ENCODE data around the gene CELSR1. TPM values are rescaled to one million over a fixed set of nuclear protein-coding genes. Genes with fewer than 3 reads are reported as not detected.
A peak's percentile ranks its signal among the peaks of the same experiment; 100 is the strongest.

CELSR1 gene
- polyA plus RNA-seq, 1 donor = 2.4 TPM

DNA sequence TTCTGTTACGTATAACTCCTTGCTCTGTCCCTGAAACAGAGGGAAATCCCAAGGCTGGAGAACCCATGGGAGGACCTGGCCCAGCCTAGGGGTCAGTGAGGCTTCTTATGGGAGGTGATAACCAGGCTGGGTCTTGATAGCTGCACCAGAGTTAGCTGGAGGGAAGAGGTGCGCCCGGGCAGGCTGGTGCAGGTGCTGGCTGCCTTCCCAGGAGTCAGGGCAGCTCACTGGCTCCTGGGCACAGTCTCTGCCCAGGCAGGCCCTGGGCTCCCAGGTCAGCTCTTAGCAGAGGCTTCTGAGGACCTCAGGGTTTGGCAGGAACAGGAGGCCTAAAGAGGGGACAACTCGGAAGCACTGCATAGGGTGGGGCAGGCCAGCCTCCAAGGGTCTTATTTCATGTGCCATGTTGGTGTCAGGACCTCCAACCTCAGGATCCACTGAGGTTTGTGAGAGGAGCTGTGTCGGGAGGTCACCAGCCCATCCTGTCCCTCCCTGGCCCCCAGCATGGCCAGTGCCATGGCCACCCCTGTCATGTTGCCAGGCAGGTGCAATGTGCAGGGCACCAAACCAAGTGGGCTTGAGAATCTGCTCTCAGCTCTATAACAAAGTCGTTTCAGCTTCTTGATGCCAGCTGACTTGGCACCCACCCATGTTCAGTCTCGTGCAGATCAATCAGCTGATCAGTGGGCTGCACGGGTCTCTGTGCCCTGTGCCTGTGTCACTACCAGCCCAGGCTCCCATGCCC lies 20.5 kb upstream of the CELSR1 start:
- DNase-seq (ENCODE audit: low read depth) = no peak

DNA sequence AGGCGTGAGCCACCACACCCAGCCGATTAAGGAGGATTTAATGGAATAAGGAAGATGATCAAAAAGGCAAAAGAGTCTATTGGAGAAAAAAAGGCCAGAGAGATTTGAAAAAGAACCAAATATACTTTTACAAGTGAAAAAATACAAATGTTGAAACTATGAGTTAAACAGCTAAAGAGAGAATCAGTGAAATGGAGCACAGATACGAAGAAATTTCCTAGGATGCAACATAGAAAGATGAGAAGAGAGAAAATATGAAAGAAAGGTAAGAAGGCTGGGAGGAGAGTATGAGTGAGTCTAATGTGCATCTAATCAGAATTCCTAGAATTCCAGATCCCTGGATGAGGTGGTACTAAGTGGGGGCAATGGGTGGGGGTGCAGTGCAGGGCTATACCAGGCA lies 19.4 kb upstream of the CELSR1 start:
- no peak for DNase-seq (ENCODE audit: low read depth)

DNA sequence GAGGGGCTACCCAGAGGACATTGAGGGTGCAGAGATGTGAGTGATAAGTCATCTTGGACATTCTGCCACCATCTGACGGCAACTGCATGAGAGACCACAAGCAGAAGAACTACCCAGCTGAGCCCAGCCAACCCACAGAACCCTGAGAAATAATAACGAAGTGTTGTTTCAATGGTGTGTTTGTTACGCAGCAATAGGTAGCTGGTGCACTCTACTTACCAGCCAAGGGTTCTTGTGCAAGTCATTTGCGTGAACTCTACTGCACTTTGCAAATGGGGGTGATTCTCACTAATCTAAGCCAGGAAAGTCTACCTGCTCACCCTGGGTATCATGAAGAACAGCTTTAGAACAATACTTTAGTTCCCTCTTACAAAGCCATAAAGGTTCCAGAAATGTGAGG lies 15.8 kb upstream of the CELSR1 start:
- no peak for DNase-seq (ENCODE audit: low read depth)

DNA sequence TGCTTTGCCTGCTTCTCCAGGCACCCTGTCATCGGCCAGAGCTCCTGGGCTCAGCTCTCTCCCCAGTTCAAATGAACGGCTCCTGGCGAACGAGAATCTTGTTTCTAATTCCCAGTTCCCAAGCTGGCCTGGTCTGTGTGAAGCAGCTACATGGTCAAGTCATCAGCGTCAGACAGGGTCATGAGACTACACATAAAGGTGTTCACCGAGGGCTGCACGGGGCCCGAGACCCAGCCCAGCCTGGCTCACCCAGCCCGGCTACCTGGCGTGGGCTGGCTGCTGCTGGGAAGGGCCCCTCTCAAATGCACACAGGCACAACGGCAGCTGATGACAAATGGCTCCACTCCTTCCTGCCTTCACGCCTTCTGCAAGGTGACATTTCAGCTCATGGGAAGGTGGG lies 14.6 kb upstream of the CELSR1 start:
- no peak for DNase-seq (ENCODE audit: low read depth)

DNA sequence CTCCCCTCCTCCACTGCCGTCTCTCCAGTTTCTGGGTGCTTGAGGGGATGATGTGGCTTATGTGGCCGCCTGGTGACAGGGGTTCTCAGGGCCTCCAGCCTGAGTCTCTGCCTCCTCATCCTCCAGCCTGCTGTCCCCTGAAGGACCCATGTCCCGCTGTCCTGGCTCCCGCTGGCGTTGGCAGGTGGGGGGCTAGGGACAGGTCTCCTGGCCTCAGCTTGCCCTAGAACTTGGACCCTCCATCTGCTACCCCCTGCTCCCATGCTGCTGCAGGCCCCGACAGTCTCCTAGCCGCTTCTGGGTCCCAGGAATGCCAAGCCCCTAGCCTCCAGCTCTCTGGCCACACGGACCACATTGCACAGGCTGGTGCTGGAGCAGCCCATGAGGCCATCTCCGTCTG lies 13.9 kb upstream of the CELSR1 start:
- no peak for DNase-seq (ENCODE audit: low read depth)

DNA sequence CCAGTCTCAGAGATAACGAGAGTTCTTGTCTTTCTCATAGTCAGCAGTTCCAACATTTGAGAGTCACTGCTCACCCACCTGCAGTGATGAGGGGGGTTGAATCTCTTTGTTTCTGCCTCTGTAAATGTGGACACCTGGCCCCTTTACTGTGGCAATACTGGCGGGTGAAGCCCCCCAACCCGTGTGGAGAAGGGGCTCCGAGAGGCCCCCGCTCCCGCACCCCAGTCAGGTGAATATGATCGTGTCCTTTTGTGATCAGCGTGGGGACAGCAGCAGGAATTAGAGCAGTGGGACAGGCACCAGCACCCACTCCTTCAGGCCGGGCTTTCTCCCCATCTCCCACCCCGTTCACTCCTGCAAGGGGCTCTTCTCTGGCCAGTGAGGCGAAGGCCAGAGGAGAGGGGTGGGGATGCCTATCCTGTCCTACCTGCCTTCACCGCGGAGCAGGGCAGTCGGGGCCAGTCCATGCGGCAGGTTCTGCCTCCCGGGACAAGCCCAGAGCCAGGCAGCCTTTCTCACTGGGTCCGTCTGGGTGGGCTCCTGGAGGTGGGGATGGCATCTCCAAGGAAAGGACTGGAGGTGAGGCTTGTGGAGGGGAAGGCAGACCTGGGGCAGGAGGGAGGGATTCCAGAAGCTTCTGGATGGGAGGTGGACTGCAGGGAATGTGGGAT lies 12.7 kb upstream of the CELSR1 start:
- no peak for DNase-seq (ENCODE audit: low read depth)

DNA sequence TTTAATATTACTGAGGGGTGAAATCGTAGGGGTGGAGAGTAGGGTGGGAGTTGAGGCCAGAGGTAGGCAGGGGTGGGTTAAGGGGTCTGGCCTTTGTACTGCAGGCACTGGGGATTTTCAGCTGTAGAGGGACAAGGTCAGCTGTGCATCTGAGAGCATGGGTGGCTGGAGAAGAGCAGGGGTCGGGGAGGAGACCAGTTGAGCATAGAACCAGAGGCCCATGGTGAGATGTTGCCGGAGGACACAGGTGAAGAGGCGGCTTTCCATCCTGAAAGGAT lies 12.1 kb upstream of the CELSR1 start:
- no peak for DNase-seq (ENCODE audit: low read depth)

DNA sequence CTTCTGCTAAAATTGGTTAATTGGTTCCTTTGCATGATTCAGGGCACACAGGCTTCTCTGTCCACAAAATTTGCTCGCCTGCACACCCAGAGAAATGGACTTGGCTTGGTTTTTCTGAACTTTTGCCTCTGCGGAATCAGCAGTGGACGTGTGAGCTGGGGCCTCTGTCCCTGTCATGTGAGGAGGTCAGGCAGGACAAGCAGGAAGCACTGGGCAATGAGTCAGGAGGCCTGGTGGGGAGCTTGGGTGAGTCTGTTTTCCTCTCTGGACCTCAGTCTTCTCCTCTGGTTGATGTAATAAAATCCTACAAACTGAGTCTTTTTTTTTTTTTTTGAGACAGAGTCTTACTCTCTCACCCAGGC lies 10.4 kb upstream of the CELSR1 start:
- peak; percentile 59 for DNase-seq (ENCODE audit: low read depth)

DNA sequence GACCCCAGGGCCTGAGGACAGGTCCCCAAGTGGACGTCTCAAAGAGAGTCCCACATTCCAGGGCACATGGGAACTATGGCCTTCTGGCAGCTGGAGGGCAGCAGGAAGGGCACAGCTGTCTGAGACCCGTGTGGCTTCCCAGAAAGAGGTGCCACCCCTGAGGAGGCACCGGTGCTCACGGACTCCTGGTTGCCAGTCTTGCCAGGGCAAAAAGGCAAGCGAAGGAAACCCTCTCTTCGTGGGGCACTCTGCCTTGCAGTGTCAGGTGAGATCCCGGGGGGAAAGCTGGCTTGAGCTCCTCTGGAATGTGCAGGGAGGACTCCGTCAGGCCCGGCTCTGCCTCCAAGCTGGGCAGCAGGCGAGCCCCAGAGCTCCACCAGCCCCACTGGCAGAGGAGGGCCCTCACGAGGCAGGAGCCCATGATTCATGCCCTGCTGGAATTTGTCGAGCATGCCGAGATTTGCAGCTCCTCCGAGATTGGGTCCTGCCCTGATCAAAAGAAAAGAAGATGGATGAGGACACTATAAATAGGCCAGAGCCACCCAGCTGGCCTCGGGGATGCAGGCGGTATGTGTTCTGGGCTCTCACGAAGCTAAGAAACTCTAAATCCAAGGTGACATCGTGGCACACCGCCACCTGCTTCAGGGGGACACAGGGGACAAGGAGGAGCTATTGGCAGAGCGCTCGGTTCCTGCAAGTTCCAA lies 9.9 kb upstream of the CELSR1 start:
- no peak for DNase-seq (ENCODE audit: low read depth)

DNA sequence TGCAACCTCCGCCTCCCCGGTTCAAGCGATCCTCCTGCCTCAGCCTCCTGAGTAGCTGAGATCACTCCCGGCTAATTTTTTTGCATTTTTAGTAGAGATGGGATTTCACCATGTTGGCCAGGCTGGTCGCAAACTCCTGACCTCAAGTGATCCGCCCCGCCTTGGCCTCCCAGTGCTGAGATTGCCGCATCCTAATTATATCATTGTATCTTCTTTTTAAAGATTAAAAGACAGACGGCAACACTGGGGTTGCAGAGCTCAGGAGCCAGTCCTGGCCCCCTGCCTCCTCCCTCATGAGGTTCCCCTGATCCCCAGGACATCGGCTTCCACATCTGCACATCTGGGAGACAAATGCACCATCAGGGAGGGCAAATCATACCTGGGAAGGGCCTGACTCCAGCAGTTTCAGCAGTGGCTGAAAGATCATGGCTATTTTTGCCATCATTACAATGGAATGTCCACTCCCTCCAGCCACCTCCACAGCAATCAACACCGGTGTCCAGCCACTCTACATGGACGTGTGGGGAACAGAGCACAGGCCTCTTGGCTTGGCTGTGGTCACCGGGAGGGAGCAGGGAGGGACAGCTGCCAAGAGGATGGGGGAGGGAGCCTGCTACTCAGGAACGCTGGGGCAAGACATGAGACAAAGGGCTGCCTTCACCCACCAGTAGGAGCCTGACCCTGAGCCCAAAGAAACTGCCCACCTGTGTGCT lies 9.2 kb upstream of the CELSR1 start:
- DNase-seq (ENCODE audit: low read depth) = no peak

DNA sequence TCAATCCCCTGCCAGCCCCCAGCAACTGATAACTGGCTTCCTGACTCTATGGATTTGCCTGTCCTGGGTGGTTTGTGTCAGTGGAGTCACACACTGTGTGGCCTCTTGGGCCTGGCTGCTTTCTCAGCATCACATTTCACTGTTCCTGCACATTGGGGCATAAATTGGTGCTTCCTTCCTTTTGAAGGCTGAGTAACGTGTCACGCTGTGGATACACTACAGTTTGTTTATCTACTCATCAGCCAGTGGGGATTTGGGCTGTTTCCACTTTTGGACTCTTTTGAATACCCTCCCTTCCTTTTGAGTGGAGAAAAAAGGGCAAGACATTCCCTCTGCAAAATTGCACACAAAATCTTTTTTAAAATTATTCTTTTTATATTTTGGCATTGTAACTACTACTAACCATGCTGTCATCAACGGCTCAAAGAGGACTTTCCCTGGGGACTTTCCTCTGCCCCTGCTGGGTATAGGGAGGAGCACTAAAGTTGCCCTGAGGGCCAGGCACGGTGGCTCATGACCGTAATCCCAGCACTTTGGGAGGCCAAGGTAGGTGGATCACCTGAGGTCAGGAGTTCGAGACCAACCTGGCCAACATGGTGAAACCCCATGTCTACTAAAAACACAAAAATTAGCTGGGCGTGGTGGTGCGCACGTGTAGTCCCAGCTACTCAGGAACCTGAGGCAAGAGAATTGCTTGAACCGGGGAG lies 7.8 kb upstream of the CELSR1 start:
- DNase-seq (ENCODE audit: low read depth) = no peak

DNA sequence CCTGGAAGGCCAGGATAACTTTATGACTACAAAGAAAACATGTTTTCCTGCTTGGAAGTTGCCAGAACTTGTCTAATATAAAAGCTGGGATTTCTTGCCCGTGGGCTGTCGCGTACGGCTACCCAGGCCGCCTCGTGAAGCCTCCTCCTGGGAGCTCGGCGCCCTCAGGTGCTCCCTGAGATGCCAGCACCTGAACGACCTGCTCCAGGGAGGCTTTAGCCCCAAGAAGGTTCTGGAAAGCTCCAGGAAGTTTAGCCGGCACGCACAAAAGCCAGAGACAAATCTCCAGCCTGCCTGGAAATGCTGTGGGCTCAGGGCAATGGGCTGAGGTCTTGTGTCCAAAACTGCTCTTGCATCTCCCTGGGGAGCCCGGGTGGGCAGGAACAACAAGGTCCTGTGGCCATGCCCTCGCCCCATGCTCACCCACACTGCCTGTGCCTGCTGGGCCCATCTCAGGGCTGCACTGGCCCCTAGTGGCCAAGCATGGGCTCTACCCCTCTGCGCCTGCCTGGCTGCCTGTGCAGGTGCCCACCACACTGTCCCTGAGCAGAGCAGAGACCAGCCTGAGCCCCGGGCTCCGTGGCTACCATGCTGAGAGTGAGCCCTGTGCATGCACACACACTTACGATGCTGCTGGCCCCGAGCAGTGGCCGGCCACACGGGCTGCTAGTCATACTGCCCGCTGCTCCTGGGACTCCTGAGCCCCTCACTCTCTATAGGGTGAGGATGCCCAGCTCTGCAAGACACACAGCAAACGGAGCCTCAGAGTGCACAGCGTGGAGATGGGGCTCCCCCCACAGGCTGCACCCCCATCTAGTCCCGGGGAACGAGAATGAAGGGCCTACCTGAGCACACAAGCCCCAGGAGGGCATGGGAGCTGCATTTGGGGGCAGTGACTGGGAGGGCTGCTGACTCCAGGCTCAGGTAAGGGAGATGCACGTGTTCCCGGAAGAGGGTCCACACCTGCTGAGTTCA lies 4.9 kb upstream of the CELSR1 start:
- no peak for DNase-seq (ENCODE audit: low read depth)

DNA sequence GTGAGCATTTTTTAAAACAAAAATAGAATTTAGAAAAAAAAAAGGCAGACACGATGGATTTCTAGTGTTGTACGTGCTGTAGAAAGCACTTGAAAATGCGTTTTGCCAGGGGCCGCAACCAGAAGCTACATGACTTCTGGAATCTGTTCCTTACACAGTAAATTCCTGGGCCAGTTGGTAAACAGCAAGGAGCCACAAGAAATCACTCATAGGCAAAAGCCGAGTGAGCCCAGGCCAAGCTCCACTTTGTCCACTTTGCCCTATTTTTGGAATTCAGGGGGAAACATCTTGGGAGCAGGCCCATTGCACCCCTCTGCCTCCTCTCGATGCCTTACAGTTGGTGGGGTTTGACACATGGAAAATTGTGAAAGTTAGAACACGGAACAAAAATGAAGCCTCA lies 4.1 kb upstream of the CELSR1 start:
- DNase-seq (ENCODE audit: low read depth) = no peak

DNA sequence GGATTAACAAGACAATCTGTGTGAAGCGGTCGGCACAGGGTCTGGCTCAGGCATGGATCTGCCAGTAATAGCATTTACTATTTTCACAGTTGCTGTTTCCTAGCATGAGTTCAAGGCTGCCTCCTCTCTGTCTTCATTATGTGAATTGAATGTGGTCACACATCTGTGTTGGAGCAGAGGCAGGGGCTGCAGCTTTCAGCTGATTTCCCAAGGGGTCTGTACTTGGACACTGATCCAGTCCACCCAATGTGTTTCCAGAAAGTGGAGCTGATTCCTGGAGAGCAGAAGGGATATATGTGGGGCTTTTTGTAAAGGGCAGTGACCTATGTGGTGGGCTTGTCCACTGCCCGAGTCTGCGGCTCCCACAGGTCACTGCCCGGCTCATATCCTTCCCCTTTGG lies 3.5 kb upstream of the CELSR1 start:
- no peak for DNase-seq (ENCODE audit: low read depth)

DNA sequence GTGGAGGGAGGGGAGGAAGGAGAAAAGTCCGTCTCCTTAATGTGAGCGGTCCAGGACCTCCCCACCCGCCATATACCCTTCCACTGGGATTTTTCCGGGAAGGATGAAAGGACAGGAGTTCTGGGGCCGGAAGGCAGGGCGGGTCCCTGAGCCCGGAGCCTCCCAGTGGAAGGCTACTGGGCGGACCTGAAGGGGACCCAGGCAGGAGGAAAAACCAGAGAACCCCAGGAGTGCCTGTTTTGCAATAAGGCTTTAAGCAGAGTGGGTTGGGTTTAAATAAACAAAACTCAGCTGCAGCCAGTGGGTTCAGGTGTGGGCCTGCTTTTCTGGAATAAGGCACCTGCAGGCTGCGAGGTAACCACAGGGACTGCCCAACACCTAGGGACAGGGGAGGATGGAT lies 1.7 kb upstream of the CELSR1 start:
- DNase-seq (ENCODE audit: low read depth) = no peak

DNA sequence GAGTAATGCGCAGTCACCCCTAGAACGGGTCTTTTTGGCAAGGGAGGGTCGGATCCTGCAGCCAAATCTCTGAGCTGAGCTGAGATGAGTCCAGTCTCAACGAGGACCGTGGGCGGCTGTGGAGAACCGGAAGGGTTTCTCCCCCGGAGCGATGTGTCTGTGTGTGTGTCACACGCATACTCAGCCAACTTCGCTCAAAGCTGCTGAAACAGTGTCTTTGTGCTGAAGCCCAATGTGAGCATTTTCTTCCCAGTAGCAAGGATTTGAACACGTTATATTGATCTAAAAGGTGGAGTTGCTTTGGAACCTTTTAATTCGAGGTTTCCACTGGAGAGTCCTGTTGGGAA lies 1.4 kb upstream of the CELSR1 start:
- DNase-seq (ENCODE audit: low read depth) = no peak

DNA sequence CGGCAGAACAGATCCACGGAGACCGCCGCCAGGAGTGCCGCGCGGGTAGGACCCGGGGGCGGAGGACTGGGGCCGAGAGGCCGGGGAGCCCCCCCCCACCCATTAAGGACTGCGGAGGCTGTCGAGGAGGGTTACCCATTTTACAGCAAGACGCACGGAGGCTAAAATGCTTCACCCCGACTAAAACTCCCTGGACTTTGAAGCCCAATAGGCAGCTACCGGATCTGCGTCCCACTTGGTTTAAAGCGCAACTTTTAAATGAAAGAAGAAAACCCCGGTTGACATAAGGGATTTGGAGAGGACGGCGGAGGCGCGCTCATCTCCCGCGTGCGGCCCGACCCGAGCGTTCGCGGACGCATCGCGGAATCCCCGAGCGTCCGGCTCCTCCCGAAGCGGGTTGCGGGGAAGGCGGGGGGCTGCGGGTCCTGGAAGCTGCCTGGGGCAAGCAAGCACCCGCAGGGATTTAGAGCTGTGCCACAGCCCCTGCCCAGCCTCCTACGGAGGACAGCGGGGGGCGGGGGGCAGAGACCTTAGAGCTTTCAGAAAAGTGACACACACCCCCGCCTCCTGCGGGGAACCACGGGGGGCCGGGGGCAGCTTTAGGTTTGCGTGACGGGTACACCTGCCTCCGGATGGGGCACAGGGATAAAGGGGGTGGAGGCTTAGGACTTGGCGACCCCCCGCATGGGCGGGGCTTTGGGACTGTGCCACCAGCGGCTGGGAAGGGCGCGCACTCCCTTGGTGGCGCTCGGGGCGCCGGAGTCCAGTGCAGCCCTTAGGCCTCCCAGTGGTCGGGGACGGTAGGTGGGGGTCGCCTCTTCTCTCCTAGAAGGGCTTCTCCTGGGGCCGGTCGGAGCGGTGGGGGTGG lies 760 bp upstream of the CELSR1 start:
- DNase-seq (ENCODE audit: low read depth) = no peak

DNA sequence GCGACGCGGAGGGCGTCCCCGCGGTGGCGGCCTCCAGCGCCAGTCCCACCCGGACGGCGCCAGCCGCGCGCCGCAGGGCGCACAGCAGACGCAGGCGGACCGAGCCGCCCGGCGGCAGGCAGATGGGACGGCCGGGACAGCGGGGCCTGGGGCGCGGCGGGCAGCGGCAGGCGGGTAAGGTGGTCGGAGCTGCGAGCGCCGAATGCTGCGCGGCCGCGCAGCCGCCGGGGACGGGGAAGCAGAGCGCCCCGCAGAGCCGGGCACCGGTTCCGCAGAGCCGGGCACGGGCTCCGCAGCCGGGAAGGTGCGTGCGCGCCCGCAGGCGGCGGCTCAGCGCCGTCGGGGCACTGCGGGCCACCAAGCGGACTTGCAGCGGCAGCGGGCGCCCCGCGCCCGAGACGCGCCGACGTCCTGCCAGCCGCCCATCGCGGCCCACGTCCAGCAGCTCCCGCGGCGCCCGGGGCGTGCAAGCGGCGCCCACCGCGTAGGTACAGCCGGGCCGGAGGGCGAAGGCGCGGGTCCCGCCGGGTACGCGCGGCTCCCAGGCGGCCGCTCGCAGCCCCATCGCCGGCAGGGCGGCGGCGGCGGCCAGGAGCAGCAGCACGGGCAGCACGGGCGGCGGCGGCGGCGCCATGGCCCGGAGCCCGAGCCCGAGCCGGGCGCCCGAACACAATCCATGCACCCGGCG lies 739 bp downstream of the CELSR1 start:
- no peak for DNase-seq (ENCODE audit: low read depth)

DNA sequence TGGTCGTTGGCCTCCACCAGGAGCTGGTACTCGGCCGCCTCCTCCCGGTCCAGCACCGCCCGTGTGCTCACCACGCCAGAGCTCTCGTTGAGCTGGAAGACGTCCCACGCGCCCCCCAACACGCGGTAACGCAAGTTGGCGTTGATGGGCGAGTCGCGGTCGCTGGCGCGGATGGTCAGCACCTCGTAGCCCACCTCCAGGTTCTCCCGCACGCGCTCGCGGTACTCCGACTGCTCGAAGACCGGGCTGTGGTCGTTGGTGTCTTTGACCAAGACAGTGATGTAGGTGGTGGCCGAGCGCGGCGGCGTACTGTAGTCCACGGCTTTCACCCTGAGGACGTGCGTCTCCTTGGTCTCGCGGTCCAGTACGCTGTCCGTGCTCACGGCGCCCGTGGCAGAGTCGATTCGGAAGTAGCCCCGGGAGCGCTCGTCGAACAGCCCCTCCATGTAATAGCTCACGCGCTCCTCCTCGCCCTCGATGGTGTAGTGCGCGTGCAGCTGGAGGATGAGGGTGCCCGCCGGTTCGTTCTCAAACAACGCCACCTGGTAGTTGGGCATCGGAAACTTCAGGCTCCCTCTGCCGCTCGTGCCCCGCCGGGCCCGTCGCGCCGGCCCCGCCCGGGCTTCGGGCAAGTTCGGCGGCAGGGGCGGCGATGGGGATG lies 1.4 kb downstream of the CELSR1 start:
- DNase-seq (ENCODE audit: low read depth) = no peak
